H1 (cell line): ENCODE results near the gene MAGOHB. TPM values are rescaled to one million over a fixed set of nuclear protein-coding genes. Genes with fewer than 3 reads are reported as not detected.
A peak's percentile ranks its signal among the peaks of the same experiment; 100 is the strongest.

Experiments
- CBX8 ChIP-seq: fragments of 300-800, 300-1000 bp; sonication (generic); IDR thresholded peaks from 2 replicates; pipeline ENCODE4 v1.7.1; 2016; ENCODE audit warnings: low read depth, low read length, borderline replicate concordance
- EP300 ChIP-seq, 2 experiments: IDR thresholded peaks; 1 replicate in 1 of 2; 2 replicates in 1 of 2; pipeline ENCODE4 v1.6.1; 2011 to 2012; ENCODE audit warnings: low read depth in 2 of 2, low read length in 2 of 2, mild to moderate bottlenecking in 2 of 2, borderline replicate concordance in 1 of 2, inconsistent platforms in 1 of 2, moderate library complexity in 1 of 2
- HDAC2 ChIP-seq, 2 experiments: fragments of 300-600 bp in 1 of 2; sonication (generic) in 1 of 2; IDR thresholded peaks; 2 replicates each; pipeline ENCODE4 v1.6.1; 2011 to 2012; ENCODE audit warnings: low read depth in 2 of 2, low read length in 2 of 2, mild to moderate bottlenecking in 2 of 2, moderate library complexity in 2 of 2, borderline replicate concordance in 1 of 2, inconsistent platforms in 1 of 2
- HDAC6 ChIP-seq: IDR thresholded peaks from one replicate; pipeline ENCODE4 v1.7.1; 2012; ENCODE audit warnings: low read depth, mild to moderate bottlenecking, inconsistent platforms, low read length, moderate library complexity
- SIN3A ChIP-seq, 2 experiments: IDR thresholded peaks in 1 of 2; conservative IDR thresholded peaks in 1 of 2; 2 replicates each; pipeline ENCODE4 v1.6.1; 2011 to 2012; ENCODE audit warnings: low read length in 2 of 2, improper control_type of control experiment in 1 of 2, low read depth in 1 of 2, mild to moderate bottlenecking in 1 of 2
- SIRT6 ChIP-seq: IDR thresholded peaks from one replicate; pipeline ENCODE4 v1.7.1; 2012; ENCODE audit warnings: low read length, inconsistent platforms
- TAF7 ChIP-seq: optimal IDR thresholded peaks from 2 replicates; pipeline ENCODE3; 2011; ENCODE audit warnings: low read depth, mild to moderate bottlenecking, inconsistent platforms, low read length, moderate library complexity, borderline replicate concordance
- polyA plus RNA-seq, 7 experiments: library from polyadenylated mRNA; depleted of rRNA in 3 of 7; stranded (reverse) in 5 of 7; unstranded in 2 of 7; fragments of >200 nt in 5 of 7; fragments of 200-250 nt in 2 of 7; gene quantifications; 1 replicate in 5 of 7; 2 replicates in 1 of 7; 4 replicates in 1 of 7; pipeline versions ENCODE4 v1.2.1 to v1.2.3, GENCODE V29; 2011 to 2013; ENCODE audit warnings: missing spikeins in 2 of 7, mixed read lengths in 2 of 7
- total RNA-seq: library from RNA; stranded (reverse); fragmentation: NEBNext Ultra II Directional; extraction: Animal tissue kit (Norgen Biotek cat#: 25700); gene quantifications from 2 replicates; pipeline ENCODE4 v1.2.1, GENCODE V29; 2021
- TF ChIP-seq, protein P1 (sequence below): fragments of 300-600 bp; sonication (generic); IDR thresholded peaks from 2 replicates; pipeline ENCODE4 v1.7.1; 2012; ENCODE audit warnings: low read length, moderate library complexity, mild to moderate bottlenecking, inconsistent platforms; ENCODE audit not compliant: insufficient replicate concordance
- TF ChIP-seq, protein P2 (sequence below): IDR thresholded peaks from 2 replicates; pipeline ENCODE4 v1.6.1; 2012; ENCODE audit warnings: inconsistent platforms

Gene MAGOHB
- total and polyA plus RNA-seq, 2 of the 8 experiments (the other 6 are each of a cell fraction or from before 2014, with no cell fraction given): 21.5 to 53.7 TPM

DNA sequence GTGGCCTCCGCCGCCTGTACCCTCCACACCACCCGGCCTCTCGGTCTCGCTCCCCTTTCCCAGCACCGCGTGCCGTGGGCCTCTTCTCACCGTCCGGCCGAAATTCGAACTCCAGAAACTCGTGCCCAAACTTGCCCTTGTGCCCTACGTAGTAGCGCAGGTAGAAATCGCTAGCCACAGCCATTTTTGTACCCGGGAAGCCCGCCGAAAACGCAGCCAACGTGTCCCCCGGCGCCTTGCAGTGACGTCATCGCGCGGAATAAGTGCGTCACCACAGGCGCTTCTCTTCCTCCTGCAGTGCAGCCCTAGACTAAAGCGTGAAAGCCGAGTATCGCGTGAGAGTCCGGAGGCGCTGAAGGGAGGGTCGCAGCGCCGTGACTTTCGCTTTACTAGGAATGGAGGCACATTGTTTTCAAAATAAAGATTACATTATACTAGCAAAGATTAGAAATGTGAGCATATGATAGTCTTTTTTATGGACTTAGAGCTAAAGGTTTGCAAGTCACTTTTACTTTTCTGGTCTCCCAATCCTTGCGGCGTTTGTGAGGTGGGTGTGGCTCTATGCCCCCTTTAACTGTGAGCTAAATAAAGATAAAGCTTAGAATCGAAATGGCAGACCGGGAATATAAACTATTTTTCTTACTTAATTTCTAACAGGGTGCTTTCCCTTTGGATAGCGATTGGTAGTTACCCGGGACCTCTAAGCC is at the start of gene MAGOHB (continued):
- TF ChIP-seq, protein P1, sequence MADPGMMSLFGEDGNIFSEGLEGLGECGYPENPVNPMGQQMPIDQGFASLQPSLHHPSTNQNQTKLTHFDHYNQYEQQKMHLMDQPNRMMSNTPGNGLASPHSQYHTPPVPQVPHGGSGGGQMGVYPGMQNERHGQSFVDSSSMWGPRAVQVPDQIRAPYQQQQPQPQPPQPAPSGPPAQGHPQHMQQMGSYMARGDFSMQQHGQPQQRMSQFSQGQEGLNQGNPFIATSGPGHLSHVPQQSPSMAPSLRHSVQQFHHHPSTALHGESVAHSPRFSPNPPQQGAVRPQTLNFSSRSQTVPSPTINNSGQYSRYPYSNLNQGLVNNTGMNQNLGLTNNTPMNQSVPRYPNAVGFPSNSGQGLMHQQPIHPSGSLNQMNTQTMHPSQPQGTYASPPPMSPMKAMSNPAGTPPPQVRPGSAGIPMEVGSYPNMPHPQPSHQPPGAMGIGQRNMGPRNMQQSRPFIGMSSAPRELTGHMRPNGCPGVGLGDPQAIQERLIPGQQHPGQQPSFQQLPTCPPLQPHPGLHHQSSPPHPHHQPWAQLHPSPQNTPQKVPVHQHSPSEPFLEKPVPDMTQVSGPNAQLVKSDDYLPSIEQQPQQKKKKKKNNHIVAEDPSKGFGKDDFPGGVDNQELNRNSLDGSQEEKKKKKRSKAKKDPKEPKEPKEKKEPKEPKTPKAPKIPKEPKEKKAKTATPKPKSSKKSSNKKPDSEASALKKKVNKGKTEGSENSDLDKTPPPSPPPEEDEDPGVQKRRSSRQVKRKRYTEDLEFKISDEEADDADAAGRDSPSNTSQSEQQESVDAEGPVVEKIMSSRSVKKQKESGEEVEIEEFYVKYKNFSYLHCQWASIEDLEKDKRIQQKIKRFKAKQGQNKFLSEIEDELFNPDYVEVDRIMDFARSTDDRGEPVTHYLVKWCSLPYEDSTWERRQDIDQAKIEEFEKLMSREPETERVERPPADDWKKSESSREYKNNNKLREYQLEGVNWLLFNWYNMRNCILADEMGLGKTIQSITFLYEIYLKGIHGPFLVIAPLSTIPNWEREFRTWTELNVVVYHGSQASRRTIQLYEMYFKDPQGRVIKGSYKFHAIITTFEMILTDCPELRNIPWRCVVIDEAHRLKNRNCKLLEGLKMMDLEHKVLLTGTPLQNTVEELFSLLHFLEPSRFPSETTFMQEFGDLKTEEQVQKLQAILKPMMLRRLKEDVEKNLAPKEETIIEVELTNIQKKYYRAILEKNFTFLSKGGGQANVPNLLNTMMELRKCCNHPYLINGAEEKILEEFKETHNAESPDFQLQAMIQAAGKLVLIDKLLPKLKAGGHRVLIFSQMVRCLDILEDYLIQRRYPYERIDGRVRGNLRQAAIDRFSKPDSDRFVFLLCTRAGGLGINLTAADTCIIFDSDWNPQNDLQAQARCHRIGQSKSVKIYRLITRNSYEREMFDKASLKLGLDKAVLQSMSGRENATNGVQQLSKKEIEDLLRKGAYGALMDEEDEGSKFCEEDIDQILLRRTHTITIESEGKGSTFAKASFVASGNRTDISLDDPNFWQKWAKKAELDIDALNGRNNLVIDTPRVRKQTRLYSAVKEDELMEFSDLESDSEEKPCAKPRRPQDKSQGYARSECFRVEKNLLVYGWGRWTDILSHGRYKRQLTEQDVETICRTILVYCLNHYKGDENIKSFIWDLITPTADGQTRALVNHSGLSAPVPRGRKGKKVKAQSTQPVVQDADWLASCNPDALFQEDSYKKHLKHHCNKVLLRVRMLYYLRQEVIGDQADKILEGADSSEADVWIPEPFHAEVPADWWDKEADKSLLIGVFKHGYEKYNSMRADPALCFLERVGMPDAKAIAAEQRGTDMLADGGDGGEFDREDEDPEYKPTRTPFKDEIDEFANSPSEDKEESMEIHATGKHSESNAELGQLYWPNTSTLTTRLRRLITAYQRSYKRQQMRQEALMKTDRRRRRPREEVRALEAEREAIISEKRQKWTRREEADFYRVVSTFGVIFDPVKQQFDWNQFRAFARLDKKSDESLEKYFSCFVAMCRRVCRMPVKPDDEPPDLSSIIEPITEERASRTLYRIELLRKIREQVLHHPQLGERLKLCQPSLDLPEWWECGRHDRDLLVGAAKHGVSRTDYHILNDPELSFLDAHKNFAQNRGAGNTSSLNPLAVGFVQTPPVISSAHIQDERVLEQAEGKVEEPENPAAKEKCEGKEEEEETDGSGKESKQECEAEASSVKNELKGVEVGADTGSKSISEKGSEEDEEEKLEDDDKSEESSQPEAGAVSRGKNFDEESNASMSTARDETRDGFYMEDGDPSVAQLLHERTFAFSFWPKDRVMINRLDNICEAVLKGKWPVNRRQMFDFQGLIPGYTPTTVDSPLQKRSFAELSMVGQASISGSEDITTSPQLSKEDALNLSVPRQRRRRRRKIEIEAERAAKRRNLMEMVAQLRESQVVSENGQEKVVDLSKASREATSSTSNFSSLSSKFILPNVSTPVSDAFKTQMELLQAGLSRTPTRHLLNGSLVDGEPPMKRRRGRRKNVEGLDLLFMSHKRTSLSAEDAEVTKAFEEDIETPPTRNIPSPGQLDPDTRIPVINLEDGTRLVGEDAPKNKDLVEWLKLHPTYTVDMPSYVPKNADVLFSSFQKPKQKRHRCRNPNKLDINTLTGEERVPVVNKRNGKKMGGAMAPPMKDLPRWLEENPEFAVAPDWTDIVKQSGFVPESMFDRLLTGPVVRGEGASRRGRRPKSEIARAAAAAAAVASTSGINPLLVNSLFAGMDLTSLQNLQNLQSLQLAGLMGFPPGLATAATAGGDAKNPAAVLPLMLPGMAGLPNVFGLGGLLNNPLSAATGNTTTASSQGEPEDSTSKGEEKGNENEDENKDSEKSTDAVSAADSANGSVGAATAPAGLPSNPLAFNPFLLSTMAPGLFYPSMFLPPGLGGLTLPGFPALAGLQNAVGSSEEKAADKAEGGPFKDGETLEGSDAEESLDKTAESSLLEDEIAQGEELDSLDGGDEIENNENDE: no peak
- TF ChIP-seq, protein P2, sequence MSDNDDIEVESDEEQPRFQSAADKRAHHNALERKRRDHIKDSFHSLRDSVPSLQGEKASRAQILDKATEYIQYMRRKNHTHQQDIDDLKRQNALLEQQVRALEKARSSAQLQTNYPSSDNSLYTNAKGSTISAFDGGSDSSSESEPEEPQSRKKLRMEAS: peak; percentile 95
- TF ChIP-seq TAF7 (peak; percentile 88), CBX8 (no peak), HDAC6 (no peak), SIRT6 (no peak), EP300 (IDR thresholded peaks at IDR 0.05; ENCODE audit: borderline replicate concordance in 1 of 2, low read depth in 2 of 2, low read length in 2 of 2) (peak in 1 of 2 experiments; percentile 76; a peak in 1 of 3 replicates), SIN3A (conservative IDR thresholded peaks at IDR 0.05 in 1 of 2, IDR thresholded peaks at IDR 0.05 in 1 of 2; ENCODE audit: low read depth in 1 of 2, low read length in 2 of 2) (peak in 1 of 2 experiments; percentile 93; a peak in 2 of 4 replicates), HDAC2 (IDR thresholded peaks at IDR 0.05; ENCODE audit: borderline replicate concordance in 1 of 2, low read depth in 2 of 2, low read length in 2 of 2) (no peak)
